Measurements from ENCODE around the gene PLCG2.

GRCh38 chr16:81784072-81784795 lies 5.1 kb downstream of the PLCG2 start:
- TF ChIP-seq RNF2 (IDR thresholded peaks at IDR 0.05; ENCODE audit: borderline replicate concordance, low read depth, low read length, missing control alignments, poor library complexity, severe bottlenecking), result no peak
- no peak for TF ChIP-seq CTCF (IDR thresholded peaks at IDR 0.05; ENCODE audit: control extremely low read depth in 1 of 3, insufficient read depth in 1 of 3, low read depth in 1 of 3, low read length in 3 of 3)
- TF ChIP-seq KDM1A (IDR thresholded peaks at IDR 0.05; ENCODE audit: borderline replicate concordance, low read length), result no peak
- no peak for TF ChIP-seq CHD1 (IDR thresholded peaks at IDR 0.05; ENCODE audit: low read depth, low read length)
- TF ChIP-seq POLR2A (IDR thresholded peaks at IDR 0.05; ENCODE audit: control extremely low read depth in 1 of 2, low read depth in 2 of 2, low read length in 2 of 2), result no peak
- TF ChIP-seq SP4 (IDR thresholded peaks at IDR 0.05; ENCODE audit: low read length), result no peak
- TF ChIP-seq SIX5 (IDR thresholded peaks at IDR 0.05; ENCODE audit: low read depth, low read length), result no peak
